AG10803 (cell line): ENCODE data around the gene TMEM63C.

Experiments used
- DNase-seq: peaks from one replicate; pipeline ENCODE4 v3.0.0; 2010; ENCODE audit warnings: low read depth
- H3K4me3 ChIP-seq: 2 replicates; pipeline ENCODE4 v1.5.1; 2011; ENCODE audit warnings: mild to moderate bottlenecking, low read length, control low read depth
- TF ChIP-seq, protein P1 (sequence below): conservative IDR thresholded peaks from 2 replicates; pipeline ENCODE4 v1.5.1; 2011; ENCODE audit warnings: mild to moderate bottlenecking, low read length, control low read depth, inconsistent platforms

TMEM63C gene

DNA sequence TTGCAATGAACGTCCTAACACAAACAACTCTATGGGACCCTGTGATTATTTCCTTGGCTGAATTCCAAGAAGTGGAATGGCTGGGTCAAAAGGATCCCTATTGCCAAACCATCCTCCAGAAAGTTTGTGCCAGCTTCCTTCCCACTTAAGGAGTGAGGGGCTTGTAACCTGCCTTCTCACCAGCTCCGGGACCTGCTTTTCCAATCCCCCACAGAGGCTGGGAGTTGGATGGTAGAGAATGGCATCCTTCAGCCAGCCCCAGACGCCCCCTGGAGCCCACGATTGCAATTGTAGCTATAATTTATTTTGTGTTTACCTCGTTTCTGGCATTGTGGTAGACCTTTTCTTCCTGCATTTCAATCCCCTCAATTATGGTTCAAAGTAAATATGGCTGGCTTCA, 30.4 kb upstream of the TMEM63C start:
- DNase-seq, result no peak
- no peak overlapping the region for H3K4me3 ChIP-seq
- TF ChIP-seq, protein P1, sequence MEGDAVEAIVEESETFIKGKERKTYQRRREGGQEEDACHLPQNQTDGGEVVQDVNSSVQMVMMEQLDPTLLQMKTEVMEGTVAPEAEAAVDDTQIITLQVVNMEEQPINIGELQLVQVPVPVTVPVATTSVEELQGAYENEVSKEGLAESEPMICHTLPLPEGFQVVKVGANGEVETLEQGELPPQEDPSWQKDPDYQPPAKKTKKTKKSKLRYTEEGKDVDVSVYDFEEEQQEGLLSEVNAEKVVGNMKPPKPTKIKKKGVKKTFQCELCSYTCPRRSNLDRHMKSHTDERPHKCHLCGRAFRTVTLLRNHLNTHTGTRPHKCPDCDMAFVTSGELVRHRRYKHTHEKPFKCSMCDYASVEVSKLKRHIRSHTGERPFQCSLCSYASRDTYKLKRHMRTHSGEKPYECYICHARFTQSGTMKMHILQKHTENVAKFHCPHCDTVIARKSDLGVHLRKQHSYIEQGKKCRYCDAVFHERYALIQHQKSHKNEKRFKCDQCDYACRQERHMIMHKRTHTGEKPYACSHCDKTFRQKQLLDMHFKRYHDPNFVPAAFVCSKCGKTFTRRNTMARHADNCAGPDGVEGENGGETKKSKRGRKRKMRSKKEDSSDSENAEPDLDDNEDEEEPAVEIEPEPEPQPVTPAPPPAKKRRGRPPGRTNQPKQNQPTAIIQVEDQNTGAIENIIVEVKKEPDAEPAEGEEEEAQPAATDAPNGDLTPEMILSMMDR, result peak; percentile 49

DNA sequence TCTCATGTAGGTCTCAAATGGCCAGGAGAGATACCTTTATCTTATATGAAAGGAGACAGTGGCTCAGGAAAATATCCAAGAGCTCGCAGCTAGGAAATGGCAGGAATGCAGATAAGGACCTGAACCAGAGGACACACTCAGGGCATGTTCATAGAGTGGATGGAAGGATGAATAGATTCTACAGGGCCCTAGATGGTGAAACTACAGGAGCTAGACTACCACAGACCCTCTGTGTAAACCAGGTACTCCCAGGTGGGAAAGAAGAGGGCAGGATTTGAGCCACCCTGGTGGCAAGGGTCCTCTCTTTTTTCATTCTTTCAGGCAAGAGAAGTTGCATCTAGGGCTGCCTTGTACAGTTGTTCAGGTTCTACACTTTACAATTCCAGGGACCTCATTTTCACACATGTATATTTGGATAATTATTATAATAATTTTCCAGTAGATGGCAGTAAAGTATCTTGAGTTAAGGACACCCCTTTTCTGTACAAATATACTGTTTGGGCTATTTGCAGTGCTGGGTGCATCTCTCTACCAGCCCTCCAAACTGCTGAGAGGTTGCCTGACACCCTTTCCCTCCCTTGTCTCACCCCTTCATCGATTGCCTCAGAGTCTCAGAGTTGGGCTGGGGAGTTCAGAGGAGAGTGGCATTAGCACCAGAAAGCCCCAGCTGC, 29.5 kb upstream of the TMEM63C start:
- DNase-seq, result peak; percentile 34
- TF ChIP-seq, protein P1, result peak; percentile 35

DNA sequence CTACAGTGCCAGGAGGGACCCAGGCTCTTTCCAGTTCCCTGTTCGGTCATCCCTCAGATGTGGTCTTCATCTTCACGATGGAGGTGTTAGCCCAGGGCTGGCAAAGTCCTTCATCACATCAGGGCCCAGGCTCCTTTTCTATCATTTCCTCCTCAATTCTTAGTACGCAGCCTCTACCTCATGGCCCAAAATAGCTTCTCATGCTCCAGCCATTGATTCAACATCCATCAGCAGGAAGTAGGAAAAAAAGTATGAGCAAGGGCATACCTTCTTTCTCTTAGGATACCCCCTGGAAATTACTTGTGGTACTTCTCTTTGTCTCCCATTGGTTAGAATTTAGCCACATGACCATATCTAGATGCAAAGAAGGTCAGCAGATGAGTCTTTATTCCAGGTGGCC, 27.8 kb upstream of the TMEM63C start:
- no peak overlapping the region for H3K4me3 ChIP-seq
- TF ChIP-seq, protein P1, result no peak
- DNase-seq, result no peak

More for the DNA sequence above, 29.5 kb upstream of the TMEM63C start:
- H3K4me3 ChIP-seq, result no peak overlapping the region

DNA sequence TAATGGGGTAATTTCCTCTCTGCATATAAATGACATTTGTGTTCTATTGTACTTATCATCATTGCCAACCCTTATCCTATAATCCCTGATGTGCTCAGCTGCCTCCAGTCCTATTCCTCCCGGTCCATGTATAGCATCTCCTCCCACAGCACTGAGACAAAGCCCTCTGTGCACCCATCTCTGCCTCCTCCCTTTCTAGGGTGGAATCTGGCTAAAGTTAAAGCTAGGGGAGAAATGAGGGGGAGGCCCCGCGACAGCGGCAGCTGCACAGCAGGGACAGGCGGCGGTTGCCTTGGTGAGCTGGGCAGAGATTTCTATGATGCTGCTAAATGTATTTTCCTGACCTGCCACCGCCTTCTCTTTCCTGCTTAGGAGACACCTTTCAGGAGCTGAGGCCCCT, 27.2 kb upstream of the TMEM63C start:
- no peak for DNase-seq
- TF ChIP-seq, protein P1, result no peak
- no peak overlapping the region for H3K4me3 ChIP-seq

DNA sequence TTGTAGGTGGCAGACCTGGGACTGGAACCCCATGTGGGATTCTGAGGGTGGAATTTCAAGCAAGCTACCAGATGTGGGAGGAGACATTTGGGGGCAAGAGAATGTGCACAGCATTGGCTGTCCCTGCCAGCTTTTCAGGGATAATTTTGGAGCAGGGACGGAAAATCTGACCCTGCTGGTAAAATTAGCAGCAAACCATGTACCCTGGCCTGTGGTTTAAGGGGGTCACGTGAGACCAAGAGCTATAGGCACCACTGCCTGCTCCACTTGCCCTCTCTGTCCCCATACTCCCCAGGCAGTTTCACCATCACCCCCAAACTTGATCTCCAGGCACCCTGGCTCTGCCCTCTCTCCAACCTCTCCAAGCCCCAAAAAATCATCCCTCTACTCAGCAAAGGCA, 26.5 kb upstream of the TMEM63C start:
- no peak overlapping the region for H3K4me3 ChIP-seq
- DNase-seq, result no peak
- TF ChIP-seq, protein P1, result no peak

DNA sequence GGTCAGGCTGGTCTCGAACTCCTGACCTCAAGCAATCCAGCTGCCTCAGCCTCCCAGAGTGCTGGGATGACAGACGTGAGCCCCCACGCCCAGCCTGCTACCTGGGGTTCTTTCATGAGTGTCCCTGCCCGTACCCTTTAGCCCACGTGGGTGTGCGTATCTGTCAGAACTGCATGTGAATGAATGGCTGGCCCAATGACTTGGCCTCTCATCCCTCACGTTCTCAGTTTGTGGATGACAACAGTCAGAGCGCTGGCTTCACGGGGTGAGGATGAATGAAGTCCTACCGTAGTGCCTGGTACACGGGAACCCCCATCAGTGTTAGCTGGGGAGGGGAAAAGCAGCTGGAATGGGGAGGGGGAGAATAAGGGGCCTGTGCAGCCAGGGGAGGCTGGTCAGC, 23.9 kb upstream of the TMEM63C start:
- no peak for DNase-seq
- TF ChIP-seq, protein P1, result no peak
- no peak overlapping the region for H3K4me3 ChIP-seq

DNA sequence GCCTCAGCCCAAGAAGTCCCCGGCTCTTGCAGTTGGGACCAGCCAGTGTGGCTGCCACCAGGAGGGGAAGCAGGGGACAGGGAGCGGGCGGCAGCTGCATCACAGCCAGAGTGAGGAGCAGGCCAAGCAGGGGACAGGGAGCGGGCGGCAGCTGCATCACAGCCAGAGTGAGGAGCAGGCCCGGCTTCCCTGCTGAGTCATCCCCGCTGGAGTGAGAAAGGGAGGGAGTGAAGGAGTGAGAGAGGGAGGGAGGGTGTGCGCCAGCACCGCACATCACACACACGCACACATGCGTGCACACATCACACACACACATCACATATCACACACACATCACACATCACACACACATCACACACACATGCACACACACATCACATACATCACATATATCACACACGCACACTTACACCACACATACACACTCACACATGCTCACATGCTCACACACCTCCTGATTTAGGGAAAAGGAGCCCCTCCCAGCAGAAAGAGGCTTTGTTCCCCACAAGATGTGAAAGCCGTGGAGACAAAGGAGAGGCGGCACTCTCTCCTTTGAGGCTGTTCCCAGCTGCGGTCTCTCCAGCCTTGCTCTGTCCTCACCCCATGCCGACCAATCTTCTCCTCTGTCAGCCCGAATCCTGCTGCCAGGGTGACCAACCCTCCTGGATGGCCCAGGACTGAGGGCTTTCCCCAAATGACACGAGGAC, 23.3 kb upstream of the TMEM63C start:
- TF ChIP-seq, protein P1, result no peak
- H3K4me3 ChIP-seq, result peak overlapping the region; percentile 12; the same call in 1 of the 2 replicates
- DNase-seq, result peak; percentile 70
